GM21825 (cell line): ENCODE measurements around the gene SLC1A2.

Experiments
- ATAC-seq: cut with Tn5 transposase; IDR thresholded peaks from one replicate; pipeline ENCODE4 v1.9.1; 2021; ENCODE audit warnings: mild to moderate bottlenecking, moderate library complexity; ENCODE audit not compliant: unreplicated experiment

The SLC1A2 gene

DNA sequence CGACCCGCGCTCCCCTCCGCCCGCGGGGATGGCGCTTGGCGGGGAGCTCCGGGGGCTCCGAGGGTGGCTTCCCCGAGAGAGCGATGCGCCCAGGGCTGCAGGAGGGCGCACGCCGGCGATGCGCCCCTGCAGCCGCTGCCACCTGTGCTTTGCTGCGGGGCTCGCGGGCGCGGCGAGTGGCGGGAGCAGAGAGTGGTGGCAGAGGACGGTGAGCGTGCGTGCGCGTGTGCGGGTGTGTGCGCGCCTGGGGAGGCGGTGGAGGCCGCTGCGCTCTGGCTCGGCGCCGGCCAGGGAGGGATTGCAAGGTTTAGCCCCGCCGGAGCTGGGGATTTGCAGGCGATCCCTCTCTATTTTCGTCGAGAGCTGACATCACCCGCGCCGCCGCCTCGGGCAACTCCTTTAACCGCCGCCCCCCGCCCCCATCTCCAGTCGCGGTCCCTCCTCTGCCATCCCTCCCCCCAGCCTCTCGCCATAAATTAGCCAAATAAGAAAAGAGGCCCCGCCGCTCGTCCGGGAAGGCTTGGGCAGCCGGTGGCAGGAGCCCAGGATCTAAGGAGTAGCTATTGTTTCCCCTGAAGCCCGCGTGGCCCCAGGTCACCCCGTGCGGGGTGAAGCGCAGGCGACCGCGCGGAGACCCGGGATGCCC lies at the start of gene SLC1A2:
Gene SLC1A2 (minus strand): TSS at position 375 of the 646 bp plus-strand sequence. CDS start 592 bp downstream, outside the sequence.
- no peak for ATAC-seq

DNA sequence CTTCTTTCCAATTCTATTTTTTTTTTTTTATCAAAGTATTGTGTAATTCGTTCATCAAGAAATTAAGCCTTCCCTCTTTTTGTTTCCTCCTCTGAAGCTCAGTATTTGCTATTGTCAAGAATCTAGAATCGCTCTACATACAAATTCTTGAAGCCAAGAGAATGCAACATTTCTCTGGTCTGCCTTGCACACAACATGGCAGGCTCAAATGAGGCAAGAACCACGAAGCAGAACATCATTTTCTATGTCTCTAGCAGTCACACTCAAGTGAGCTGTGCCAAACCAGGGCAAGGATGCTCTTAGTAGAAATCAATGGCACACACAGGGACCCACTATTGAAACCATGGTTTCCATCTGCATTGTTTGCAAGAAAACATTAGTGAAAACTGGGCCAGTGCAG lies 46.7 kb upstream of the SLC1A2 start:
- no peak for ATAC-seq

DNA sequence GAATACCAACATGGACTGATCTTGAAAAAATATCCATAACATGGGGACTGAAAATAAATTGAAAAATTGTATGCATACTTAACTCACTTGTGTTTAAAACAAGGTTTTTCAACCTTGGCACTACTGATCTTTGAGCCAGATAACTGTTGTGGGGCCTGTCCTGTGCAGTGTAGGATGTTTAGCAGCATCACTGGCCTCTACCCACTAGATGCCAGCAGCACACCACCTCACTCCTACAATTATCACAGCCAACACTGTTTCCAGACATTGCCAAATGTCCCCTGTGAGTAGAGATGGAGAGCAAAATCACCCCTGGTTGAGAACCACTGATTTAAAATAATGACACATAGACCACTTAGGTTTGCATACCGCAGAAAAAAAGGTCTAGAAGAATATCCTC lies 45.0 kb upstream of the SLC1A2 start:
- ATAC-seq = no peak

- no peak for ATAC-seq
Measured at GRCh38 chr11:35463331-35463751, 44.0 kb upstream of the SLC1A2 start.

- ATAC-seq = no peak
Measured at GRCh38 chr11:35461917-35462538, 42.7 kb upstream of the SLC1A2 start.

DNA sequence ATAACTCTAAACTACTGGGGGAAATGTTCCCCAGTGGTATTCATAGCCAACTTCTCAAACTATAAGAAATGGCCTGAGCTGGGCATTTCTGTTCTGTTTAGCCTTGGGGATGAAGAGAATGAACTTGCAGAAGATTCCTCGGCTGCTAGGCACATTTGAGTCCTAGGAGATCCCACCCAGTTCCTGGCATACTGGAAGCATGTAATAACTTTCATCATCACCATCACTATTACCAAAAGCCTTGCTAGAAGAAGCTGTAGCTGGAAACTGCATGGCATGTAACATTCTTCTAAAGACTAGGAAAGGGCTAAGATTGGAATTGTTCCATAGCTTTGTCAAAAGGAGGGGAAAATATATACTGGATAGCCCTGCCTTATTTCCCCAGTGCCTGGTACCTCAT lies 40.1 kb upstream of the SLC1A2 start:
- no peak for ATAC-seq

DNA sequence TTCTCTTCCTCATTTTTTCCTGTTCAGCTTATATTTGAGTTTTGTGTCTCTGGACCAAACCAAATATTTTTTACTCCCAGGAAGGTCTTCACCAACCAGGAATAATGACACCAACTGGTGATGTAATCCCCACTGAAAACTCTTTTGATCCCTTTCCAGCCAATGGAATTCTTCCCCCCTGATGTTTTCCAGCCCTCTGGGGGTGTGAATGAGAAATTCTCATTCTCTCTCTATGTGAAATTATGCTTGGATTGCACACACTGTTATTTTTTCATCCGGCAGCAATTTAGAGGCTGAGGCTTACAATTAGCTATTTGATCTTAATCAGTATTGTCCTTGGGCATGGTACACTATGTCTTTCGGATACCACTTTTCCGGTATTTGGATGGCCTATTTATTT lies 39.5 kb upstream of the SLC1A2 start:
- no peak for ATAC-seq

DNA sequence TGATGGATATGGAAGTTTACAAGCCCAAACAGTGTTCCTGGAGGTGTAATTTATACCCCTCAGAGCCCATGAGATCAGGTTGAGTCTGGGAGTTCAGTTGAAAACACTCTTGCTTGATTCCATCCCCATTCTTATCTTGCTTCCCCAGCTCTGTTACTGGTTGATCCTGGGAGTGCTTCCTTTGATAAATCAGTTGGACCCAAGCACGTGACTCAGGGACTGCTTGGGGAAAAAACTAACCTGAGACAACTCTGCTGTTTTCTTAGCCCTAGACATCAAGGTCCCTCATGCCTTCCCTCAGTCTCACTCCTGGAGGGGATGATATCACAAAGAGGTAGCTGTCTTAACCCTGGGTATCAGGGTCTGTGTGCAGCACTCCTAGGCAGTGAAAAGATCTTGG lies 35.0 kb upstream of the SLC1A2 start:
- no peak for ATAC-seq

DNA sequence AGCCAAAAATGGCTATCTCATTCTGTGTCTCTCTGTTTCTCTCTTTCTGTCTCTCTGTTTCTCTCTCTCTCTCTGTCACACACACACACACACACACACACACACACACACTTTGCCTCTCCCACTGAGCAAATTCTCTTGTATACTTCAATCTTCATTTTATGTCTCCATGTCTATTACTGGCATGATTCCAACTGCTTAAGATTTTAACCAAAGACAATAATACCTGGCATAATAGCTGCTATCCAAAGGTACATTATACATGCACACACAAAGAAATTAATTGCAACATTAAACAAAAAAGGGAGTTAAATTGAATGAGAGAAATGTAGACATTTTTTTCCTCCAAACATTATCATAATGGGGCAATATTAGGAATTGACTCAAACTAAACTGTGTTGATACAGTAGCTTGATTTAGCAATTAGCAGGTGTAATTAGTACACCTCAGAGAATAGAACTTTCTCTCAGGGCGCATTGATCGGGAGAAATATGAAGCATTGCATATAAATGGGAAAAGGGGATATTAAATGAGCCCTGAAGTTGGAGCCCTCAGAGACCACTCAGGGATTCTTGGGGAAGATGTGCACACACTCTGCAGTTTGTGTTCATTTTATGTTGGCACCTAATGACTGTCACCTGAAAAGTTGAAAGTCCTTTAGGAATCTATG lies 17.4 kb upstream of the SLC1A2 start:
- ATAC-seq = no peak

DNA sequence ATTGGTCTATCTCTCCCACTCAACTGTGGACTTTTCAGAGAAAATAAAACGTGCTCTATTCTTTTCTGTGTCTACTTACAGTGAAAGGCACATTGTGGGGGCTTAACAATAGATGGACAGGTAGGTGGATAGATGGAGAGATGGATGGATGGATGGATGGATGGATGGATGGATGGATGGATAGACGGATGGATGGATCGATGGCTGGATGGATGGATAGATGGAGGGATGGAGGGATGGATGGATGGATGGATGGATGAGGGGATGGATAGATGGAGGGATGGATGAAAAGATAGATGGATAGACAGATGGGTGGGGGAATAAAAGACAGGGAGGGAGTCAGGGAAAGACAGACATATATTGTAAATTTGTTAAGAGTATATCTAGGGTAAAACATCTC lies 14.2 kb upstream of the SLC1A2 start:
- ATAC-seq = no peak

DNA sequence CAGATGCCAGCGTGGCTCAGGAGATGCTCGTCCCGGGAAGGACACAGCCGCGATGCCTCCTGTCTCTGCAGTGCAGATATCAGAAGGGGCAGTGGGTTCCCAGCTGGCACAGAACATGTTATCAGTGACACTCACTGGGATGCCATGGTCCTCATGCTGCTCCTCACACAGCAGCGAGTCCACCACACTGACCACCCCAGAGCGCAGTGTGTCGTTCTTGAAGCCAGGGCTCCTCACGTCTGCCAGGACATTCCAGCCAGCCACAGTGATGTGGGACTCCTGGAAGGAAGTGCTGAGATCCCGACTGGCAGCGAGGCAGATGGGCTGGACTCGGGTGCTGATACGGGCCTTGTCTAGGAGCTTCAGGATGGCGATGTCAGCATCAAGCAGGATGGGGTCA lies 13.1 kb upstream of the SLC1A2 start:
- ATAC-seq = no peak

GRCh38 chr11:35427071-35427470 lies 7.7 kb upstream of the SLC1A2 start:
- ATAC-seq = no peak

DNA sequence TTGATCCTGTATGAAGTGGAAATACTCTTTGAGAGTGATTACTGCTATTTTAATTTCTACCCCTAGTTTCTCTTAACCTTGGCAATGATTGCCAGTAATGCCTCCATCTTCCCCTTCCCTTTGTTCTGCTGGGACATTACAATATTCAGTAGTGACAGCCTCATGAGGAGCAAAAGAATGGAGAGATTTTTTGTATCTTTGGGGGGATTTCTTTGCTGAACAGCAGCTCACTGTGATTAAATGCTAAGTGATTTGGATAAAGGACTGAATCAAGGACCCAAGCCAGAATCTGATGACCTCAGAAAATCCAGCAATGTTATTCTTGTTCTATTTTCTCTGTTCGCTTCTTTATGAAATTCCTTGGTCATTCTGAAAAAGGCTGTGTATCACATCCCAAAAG lies 7.0 kb upstream of the SLC1A2 start:
- no peak for ATAC-seq

DNA sequence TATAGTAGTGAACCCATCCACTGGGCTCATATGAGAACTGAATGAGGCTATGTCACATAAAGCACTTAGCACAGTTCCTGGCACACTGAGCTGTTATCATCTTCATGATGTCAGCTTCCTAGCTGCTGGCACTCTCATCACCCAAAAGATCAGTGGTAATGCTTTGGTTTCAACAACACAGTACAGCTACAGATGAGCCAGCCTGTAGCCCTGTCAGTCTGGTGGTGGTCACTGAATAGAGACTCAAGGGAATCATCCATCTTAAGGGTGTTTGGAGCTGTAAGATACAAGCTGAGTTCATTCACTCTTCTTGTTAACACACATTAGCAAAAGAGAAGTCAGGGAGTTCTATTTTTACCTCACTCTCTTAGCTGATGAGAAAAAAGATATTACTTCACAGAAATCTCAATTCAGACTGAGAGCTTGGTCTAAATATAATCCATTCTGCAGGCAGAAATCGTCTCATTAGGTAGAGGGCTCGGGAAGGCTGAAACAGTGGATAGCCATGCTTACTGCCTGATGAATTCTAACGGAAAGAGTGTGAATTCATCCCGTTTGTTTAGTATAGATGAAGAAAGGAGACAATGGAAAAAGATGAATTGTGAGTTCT lies 6.3 kb upstream of the SLC1A2 start:
- no peak for ATAC-seq

DNA sequence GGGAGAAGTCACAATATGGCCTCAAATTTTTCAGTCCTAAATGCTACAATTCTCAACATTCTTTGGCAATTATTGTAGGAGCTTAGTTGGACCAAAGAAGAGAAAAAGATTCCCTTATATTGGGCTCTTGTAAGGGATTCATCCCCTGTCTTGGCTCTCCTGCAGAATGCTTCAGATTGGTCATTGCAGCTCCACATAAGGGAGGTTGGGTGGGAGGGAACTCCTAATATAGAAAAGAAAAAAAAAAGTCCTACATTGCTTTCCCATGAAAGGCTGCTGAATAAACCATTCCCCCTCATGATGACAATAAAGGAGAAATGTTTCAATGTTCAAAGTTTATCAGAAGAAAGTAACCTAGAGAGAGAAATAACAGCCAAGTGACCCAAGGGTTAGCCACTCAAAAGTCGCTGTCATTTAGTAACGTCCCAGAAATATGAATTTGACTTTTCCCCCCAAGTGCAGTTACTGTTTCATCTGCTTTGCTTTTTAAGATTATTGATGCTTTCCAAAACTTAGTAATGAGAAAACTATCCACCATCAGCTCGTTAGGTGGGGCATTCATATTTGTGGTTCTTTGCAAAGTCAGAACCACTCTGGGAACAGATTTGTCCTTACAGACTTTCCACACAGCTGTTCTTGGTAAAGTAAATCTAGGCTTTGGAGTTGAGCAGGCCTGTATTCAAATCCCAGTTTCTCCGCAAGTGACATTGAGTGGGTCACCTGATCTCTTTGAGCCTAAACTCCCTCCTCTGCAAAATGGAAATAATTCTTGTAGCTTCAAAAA lies 5.0 kb upstream of the SLC1A2 start:
- ATAC-seq = no peak

DNA sequence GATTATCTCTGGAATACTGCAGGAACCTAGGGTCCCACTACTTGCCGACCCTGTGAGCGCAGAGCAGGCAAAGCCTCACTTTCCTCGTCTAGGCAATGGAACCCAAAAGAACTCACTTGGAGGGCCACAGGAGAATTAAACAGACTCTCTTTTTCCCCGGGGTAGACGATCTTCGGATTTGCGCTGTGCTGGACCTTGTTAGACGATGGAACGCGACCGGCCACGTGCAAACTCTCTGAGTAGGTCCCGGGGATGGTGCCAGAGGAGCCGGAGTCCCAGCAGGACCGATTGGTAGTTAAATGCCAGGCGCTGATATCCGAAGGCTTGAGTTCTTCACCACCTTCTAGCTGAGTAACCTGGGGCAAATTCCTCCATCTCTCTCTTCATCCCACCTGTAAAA lies 1.0 kb upstream of the SLC1A2 start:
- no peak for ATAC-seq

GRCh38 chr11:35419830-35420333 lies 524 bp upstream of the SLC1A2 start:
- ATAC-seq = no peak

DNA sequence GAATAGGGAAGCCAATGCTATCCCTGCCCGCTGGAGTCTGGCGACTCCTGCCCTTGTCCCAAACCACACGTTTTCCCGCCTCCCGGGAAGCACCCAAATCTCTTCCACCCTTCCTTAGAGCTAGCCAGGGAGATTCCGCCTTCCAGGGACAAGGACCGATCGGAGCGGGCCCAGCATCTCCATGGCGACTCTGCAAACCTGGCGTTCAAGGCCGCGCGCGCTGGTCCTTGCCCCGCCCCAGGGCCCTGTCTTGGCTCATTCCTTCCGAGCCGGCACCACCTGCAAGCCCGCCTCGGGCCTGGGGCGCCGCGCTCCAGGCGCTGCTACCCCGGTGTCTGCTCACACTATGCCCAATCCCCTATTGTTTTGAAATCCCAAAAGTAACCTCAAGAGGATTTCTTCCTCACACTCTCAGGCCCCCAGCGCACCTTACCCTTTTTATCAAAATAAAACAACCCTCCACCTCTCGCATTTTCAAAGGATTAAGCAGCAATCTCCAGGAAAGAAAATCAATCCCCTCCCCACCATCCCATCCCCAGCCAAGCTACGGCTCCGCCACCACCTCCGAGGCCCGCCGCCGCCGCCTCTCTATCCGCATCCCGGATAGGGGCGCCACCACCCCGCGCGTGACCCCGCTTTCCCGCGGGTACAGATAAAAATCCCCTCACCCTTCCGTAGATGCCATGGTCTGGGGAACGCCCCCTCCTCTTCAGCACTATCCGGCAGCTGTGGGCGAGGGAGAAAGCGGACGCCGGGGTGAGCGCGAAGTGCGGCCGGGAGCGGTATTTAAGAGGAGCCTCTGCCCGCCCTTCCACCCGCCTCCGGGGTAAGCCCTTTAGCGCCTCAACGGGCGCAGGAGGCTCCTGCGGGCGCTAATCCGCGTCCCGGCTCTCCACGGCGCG lies 825 bp downstream of the SLC1A2 start:
- ATAC-seq = no peak

GRCh38 chr11:35415487-35415886 lies 3.9 kb downstream of the SLC1A2 start:
- ATAC-seq = no peak

- no peak for ATAC-seq
Measured at GRCh38 chr11:35414776-35415175, 4.6 kb downstream of the SLC1A2 start.
